WERI-Rb-1 (cell line): ENCODE results near the gene CHST12.
"Not testable (repeated sequence)": the region's sequence is repeated elsewhere in the genome, so short reads cannot be mapped to it uniquely, and the experiment has no call there.

Experiments used
- DNase-seq: peaks from one replicate; pipeline ENCODE4 v3.0.0-alpha.2; 2020
- H3K27ac ChIP-seq: fragments of 250-450 bp; sonication (Bioruptor Pico); 2 replicates; pipeline ENCODE4 v1.5.1; 2020; ENCODE audit warnings: mild to moderate bottlenecking, moderate library complexity
- H3K27me3 ChIP-seq: fragments of 250-450 bp; sonication (Bioruptor Pico); 2 replicates; pipeline ENCODE4 v1.5.1; 2021; ENCODE audit warnings: mild to moderate bottlenecking, low read depth, moderate library complexity; ENCODE audit not compliant: insufficient read depth, severe bottlenecking
- H3K36me3 ChIP-seq: fragments of 250-450 bp; sonication (Bioruptor Pico); 2 replicates; pipeline ENCODE4 v1.5.1; 2020; ENCODE audit warnings: mild to moderate bottlenecking, moderate library complexity
- H3K4me3 ChIP-seq: 2 replicates; pipeline ENCODE4 v1.5.1; 2011; ENCODE audit warnings: low read depth, mild to moderate bottlenecking, control low read depth, low read length
- H3K9me3 ChIP-seq: fragments of 250-450 bp; sonication (Bioruptor Pico); 2 replicates; pipeline ENCODE4 v1.5.1; 2021; ENCODE audit warnings: mild to moderate bottlenecking, moderate library complexity; ENCODE audit not compliant: severe bottlenecking
- TF ChIP-seq, protein P1 (sequence below): IDR thresholded peaks from 2 replicates; pipeline ENCODE4 v1.5.1; 2011; ENCODE audit warnings: low read depth, mild to moderate bottlenecking, control low read depth, inconsistent platforms, low read length

Gene CHST12

GRCh38 chr7:2450198-2451107, 47.0 kb downstream of the CHST12 start:
- Histone ChIP-seq H3K27ac (no peak overlapping the region), H3K27me3 (no peaks in the 10 kb centered on the region), H3K4me3 (no peak overlapping the region), H3K36me3 (no peaks in the 10 kb centered on the region), H3K9me3 (no peaks in the 10 kb centered on the region)
- TF ChIP-seq, protein P1, sequence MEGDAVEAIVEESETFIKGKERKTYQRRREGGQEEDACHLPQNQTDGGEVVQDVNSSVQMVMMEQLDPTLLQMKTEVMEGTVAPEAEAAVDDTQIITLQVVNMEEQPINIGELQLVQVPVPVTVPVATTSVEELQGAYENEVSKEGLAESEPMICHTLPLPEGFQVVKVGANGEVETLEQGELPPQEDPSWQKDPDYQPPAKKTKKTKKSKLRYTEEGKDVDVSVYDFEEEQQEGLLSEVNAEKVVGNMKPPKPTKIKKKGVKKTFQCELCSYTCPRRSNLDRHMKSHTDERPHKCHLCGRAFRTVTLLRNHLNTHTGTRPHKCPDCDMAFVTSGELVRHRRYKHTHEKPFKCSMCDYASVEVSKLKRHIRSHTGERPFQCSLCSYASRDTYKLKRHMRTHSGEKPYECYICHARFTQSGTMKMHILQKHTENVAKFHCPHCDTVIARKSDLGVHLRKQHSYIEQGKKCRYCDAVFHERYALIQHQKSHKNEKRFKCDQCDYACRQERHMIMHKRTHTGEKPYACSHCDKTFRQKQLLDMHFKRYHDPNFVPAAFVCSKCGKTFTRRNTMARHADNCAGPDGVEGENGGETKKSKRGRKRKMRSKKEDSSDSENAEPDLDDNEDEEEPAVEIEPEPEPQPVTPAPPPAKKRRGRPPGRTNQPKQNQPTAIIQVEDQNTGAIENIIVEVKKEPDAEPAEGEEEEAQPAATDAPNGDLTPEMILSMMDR: no peak
- DNase-seq: no peak

DNA sequence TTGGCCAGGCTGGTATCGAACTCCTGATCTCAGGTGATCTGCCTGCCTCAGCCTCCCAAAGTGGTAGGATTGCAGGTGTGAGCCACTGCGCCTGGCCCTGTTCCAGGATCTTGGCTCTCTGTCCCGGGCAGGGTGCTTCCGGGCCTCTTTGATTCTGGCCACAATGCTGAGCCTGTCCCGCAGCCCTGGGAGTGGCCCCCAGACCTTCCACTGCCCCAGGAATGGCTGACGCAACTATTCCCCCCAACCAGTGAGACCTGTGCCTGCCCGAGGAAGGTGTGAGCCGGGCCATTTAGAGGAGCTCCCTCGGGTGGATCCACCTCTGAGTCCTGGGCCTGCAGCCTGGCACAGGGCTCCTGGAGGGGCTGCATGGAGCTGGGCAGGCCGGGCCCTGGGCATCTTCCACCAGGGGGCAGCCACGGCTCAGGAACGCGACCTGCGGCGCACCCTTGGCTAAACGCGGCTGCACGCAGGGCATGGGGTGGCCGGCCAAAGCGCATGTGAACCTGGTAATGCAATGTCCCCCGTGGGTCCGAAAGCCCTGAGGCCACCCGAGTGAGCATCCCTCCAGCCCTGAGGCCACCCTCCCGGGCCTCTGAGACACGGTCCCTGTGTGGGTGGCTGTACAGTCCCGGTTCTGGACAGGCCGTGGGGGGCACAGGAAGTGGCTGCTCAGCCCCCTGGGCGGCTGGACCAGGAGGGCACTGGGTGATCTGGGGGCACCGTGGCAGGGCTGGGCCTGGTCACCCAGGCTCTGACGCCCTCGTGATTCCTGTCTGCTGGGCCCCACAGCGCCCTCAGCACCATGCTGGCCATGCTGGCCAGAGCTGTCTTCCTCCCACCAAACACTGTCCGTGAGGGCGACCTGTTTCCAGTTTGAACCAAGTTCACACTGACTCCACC, 48.0 kb downstream of the CHST12 start:
- DNase-seq: peak; percentile 87
- Histone ChIP-seq H3K9me3 (no peaks in the 10 kb centered on the region), H3K27ac (peak overlapping the region; percentile 46), H3K36me3 (no peaks in the 10 kb centered on the region), H3K4me3 (peak overlapping the region; percentile 52), H3K27me3 (no peaks in the 10 kb centered on the region)
- TF ChIP-seq, protein P1: peak; percentile 94

DNA sequence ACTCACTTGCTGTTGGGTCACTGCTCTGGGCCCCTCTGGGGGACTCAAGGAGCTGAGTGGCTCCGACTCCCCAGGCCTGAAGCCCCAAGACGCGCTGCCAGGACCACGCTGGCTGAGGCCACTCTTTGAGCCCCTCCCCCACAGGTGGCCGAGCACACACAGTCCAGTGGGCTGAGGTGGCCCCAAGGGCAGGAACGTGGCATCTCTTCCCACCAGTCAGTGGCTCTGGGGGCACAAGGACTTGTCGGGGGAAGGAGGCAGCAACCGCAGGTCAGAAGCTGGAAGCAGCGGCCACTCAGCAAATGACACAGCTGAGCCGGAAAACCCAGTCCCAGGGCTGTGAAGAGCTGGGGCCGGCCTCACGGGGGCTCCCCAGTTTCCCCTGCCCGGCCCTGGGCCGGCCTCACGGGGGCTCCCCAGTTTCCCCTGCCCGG, 48.7 kb downstream of the CHST12 start:
- Histone ChIP-seq H3K9me3 (no peaks in the 10 kb centered on the region), H3K36me3 (no peaks in the 10 kb centered on the region), H3K4me3 (peak overlapping the region; percentile 52), H3K27ac (peak overlapping the region; percentile 46), H3K27me3 (no peaks in the 10 kb centered on the region)
- TF ChIP-seq, protein P1: 0 out of 2 replicates have a peak, but pooled peaks have one; percentile 19
- peak; percentile 38 for DNase-seq

GRCh38 chr7:2452643-2453270, 49.3 kb downstream of the CHST12 start:
- H3K27ac ChIP-seq: no peak overlapping the region
- no peak for DNase-seq
- H3K9me3 ChIP-seq: no peaks in the 10 kb centered on the region
- H3K27me3 ChIP-seq: no peaks in the 10 kb centered on the region
- no peak overlapping the region for H3K4me3 ChIP-seq
- H3K36me3 ChIP-seq: no peaks in the 10 kb centered on the region
- TF ChIP-seq, protein P1: no peak

GRCh38 chr7:2453849-2454248, 50.4 kb downstream of the CHST12 start:
- H3K27me3 ChIP-seq, H3K27ac ChIP-seq, H3K36me3 ChIP-seq, H3K9me3 ChIP-seq, H3K4me3 ChIP-seq, DNase-seq: not testable (repeated sequence)
